ENCODE measurements around the gene MAP1A.

Gene MAP1A

GRCh38 chr15:43492673-43493601 lies 24.5 kb upstream of the MAP1A start, which contains the start of gene TP53BP1:
Gene TP53BP1, minus strand, starts transcription at chr15:43493156. Its CDS starts 113 bp downstream, at chr15:43493043.
- Histone ChIP-seq H3K27me3 (replicated peaks; ENCODE audit: control insufficient read depth, insufficient read depth, low read length) (no peaks in the 10 kb centered on the region), H3K4me3 (ENCODE audit: low read length) (peak within 1 kb of the TSS; percentile 96), H3K9ac (ENCODE audit: low read length) (peak within 1 kb of the TSS; percentile 86), H3K36me3 (ENCODE audit: control insufficient read depth, insufficient read depth, low read length, severe bottlenecking) (peaks cover 23% of the 10 kb centered on the region), H3K4me1 (ENCODE audit: control insufficient read depth, insufficient read depth, low read length) (peaks cover 28% of the 10 kb centered on the region), H3K9me3 (ENCODE audit: control insufficient read depth, low read length) (no peaks in the 10 kb centered on the region)
- peak; percentile 98 for DNase-seq (ENCODE audit: low read depth)

GRCh38 chr15:43493703-43494472 lies 23.5 kb upstream of the MAP1A start:
- H3K36me3 ChIP-seq (ENCODE audit: control insufficient read depth, insufficient read depth, low read length, severe bottlenecking) = peaks cover 17% of the 10 kb centered on the region
- H3K9me3 ChIP-seq (ENCODE audit: control insufficient read depth, low read length) = no peaks in the 10 kb centered on the region
- H3K27me3 ChIP-seq (replicated peaks; ENCODE audit: control insufficient read depth, insufficient read depth, low read length) = no peaks in the 10 kb centered on the region
- peak overlapping the region; percentile 86 for H3K9ac ChIP-seq (ENCODE audit: low read length)
- H3K4me3 ChIP-seq (ENCODE audit: low read length) = peak overlapping the region; percentile 96
- peaks cover 24% of the 10 kb centered on the region for H3K4me1 ChIP-seq (ENCODE audit: control insufficient read depth, insufficient read depth, low read length)
- no peak for DNase-seq (ENCODE audit: low read depth)

- Histone ChIP-seq H3K4me1 (ENCODE audit: control insufficient read depth, insufficient read depth, low read length) (no peaks in the 10 kb centered on the region), H3K9ac (ENCODE audit: low read length) (no peak overlapping the region), H3K4me3 (ENCODE audit: low read length) (no peak overlapping the region), H3K36me3 (ENCODE audit: control insufficient read depth, insufficient read depth, low read length, severe bottlenecking) (no peaks in the 10 kb centered on the region), H3K27me3 (replicated peaks; ENCODE audit: control insufficient read depth, insufficient read depth, low read length) (no peaks in the 10 kb centered on the region), H3K9me3 (ENCODE audit: control insufficient read depth, low read length) (no peaks in the 10 kb centered on the region)
- no peak for DNase-seq (ENCODE audit: low read depth)
These were observed 18.4 kb upstream of the MAP1A start for GRCh38 chr15:43498990-43499389.

- H3K36me3 ChIP-seq (ENCODE audit: control insufficient read depth, insufficient read depth, low read length, severe bottlenecking) = no peaks in the 10 kb centered on the region
- H3K4me1 ChIP-seq (ENCODE audit: control insufficient read depth, insufficient read depth, low read length) = no peaks in the 10 kb centered on the region
- H3K9me3 ChIP-seq (ENCODE audit: control insufficient read depth, low read length) = no peaks in the 10 kb centered on the region
- DNase-seq (ENCODE audit: low read depth) = no peak
- no peak overlapping the region for H3K9ac ChIP-seq (ENCODE audit: low read length)
- no peak overlapping the region for H3K4me3 ChIP-seq (ENCODE audit: low read length)
- no peaks in the 10 kb centered on the region for H3K27me3 ChIP-seq (replicated peaks; ENCODE audit: control insufficient read depth, insufficient read depth, low read length)
These were observed 17.8 kb upstream of the MAP1A start for GRCh38 chr15:43499635-43500034.

GRCh38 chr15:43505738-43506137 lies 11.7 kb upstream of the MAP1A start:
- H3K9me3 ChIP-seq (ENCODE audit: control insufficient read depth, low read length) = no peaks in the 10 kb centered on the region
- H3K4me3 ChIP-seq (ENCODE audit: low read length) = no peak overlapping the region
- no peaks in the 10 kb centered on the region for H3K36me3 ChIP-seq (ENCODE audit: control insufficient read depth, insufficient read depth, low read length, severe bottlenecking)
- H3K9ac ChIP-seq (ENCODE audit: low read length) = peak overlapping the region; percentile 25
- no peaks in the 10 kb centered on the region for H3K27me3 ChIP-seq (replicated peaks; ENCODE audit: control insufficient read depth, insufficient read depth, low read length)
- DNase-seq (ENCODE audit: low read depth) = peak; percentile 89
- H3K4me1 ChIP-seq (ENCODE audit: control insufficient read depth, insufficient read depth, low read length) = peaks cover 25% of the 10 kb centered on the region

- DNase-seq (ENCODE audit: low read depth) = no peak
- Histone ChIP-seq H3K4me1 (ENCODE audit: control insufficient read depth, insufficient read depth, low read length) (peaks cover 35% of the 10 kb centered on the region), H3K4me3 (ENCODE audit: low read length) (no peak overlapping the region), H3K27me3 (replicated peaks; ENCODE audit: control insufficient read depth, insufficient read depth, low read length) (no peaks in the 10 kb centered on the region), H3K9ac (ENCODE audit: low read length) (peak overlapping the region; percentile 85), H3K36me3 (ENCODE audit: control insufficient read depth, insufficient read depth, low read length, severe bottlenecking) (no peaks in the 10 kb centered on the region), H3K9me3 (ENCODE audit: control insufficient read depth, low read length) (no peaks in the 10 kb centered on the region)
These were observed 9.0 kb upstream of the MAP1A start for GRCh38 chr15:43508421-43508820.

GRCh38 chr15:43508991-43509659 lies 8.3 kb upstream of the MAP1A start:
- H3K27me3 ChIP-seq (replicated peaks; ENCODE audit: control insufficient read depth, insufficient read depth, low read length) = no peaks in the 10 kb centered on the region

GRCh38 chr15:43509660-43510199 lies 7.7 kb upstream of the MAP1A start:
- Histone ChIP-seq H3K27me3 (replicated peaks; ENCODE audit: control insufficient read depth, insufficient read depth, low read length) (no peaks in the 10 kb centered on the region), H3K9ac (ENCODE audit: low read length) (peak overlapping the region; percentile 85), H3K9me3 (ENCODE audit: control insufficient read depth, low read length) (no peaks in the 10 kb centered on the region), H3K4me3 (ENCODE audit: low read length) (peak overlapping the region; percentile 82), H3K4me1 (ENCODE audit: control insufficient read depth, insufficient read depth, low read length) (peaks cover 48% of the 10 kb centered on the region), H3K36me3 (ENCODE audit: control insufficient read depth, insufficient read depth, low read length, severe bottlenecking) (no peaks in the 10 kb centered on the region)
- peak; percentile 54 for DNase-seq (ENCODE audit: low read depth)

More at GRCh38 chr15:43508991-43509659, 8.3 kb upstream of the MAP1A start:
- Histone ChIP-seq H3K36me3 (ENCODE audit: control insufficient read depth, insufficient read depth, low read length, severe bottlenecking) (no peaks in the 10 kb centered on the region), H3K9me3 (ENCODE audit: control insufficient read depth, low read length) (no peaks in the 10 kb centered on the region), H3K4me3 (ENCODE audit: low read length) (peak overlapping the region; percentile 82), H3K9ac (ENCODE audit: low read length) (peak overlapping the region; percentile 85), H3K4me1 (ENCODE audit: control insufficient read depth, insufficient read depth, low read length) (peaks cover 42% of the 10 kb centered on the region)
- DNase-seq (ENCODE audit: low read depth) = peak; percentile 72

GRCh38 chr15:43510200-43511011 lies 7.0 kb upstream of the MAP1A start:
- Histone ChIP-seq H3K9ac (ENCODE audit: low read length) (peak overlapping the region; percentile 85), H3K4me3 (ENCODE audit: low read length) (peak overlapping the region; percentile 82), H3K9me3 (ENCODE audit: control insufficient read depth, low read length) (no peaks in the 10 kb centered on the region), H3K36me3 (ENCODE audit: control insufficient read depth, insufficient read depth, low read length, severe bottlenecking) (no peaks in the 10 kb centered on the region), H3K27me3 (replicated peaks; ENCODE audit: control insufficient read depth, insufficient read depth, low read length) (no peaks in the 10 kb centered on the region), H3K4me1 (ENCODE audit: control insufficient read depth, insufficient read depth, low read length) (peaks cover 47% of the 10 kb centered on the region)
- peak; percentile 100 for DNase-seq (ENCODE audit: low read depth)

All from adipocyte (in vitro differentiated cells).